NCI-H524 (cell line): ENCODE data around the gene PRKG2.

Experiments used
- DNase-seq, 2 experiments: peaks; one replicate each; lab custom pipeline; 2025; lab: John Stamatoyannopoulos, UW

PRKG2 gene

GRCh38 chr4:81038636-81039350, 176.2 kb downstream of the PRKG2 start:
- DNase-seq, result no peak
